A549 (cell line): ENCODE measurements around the gene TGM4.

Experiments
- CHD2 ChIP-seq: fragments of 150-350 bp; IDR thresholded peaks from 2 replicates; pipeline ENCODE4 v1.6.1; 2014; ENCODE audit warnings: low read length; ENCODE audit not compliant: partially characterized antibody
- CTCF ChIP-seq: fragments of >200 bp; sonication (Bioruptor Twin); formaldehyde crosslinking; IDR thresholded peaks from 3 replicates; pipeline ENCODE4 v1.5.1; 2016
- HOXA7 ChIP-seq: fragments of 250-450 bp; sonication (Bioruptor Pico); IDR thresholded peaks from 2 replicates; pipeline ENCODE4 v1.5.0; 2020; ENCODE audit warnings: mild to moderate bottlenecking, moderate library complexity
- JUNB ChIP-seq: fragments of >200 bp; sonication (Bioruptor Twin); formaldehyde crosslinking; IDR thresholded peaks from 2 replicates; pipeline ENCODE4 v1.6.1; 2016
- MYC ChIP-seq: IDR thresholded peaks from 2 replicates; pipeline ENCODE4 v1.6.1; 2012; ENCODE audit warnings: mild to moderate bottlenecking, inconsistent platforms, low read length, improper control_type of control experiment, borderline replicate concordance
- POLR2A ChIP-seq: IDR thresholded peaks from 2 replicates; pipeline ENCODE4 v1.6.1; 2012; ENCODE audit warnings: mild to moderate bottlenecking, low read length
- RAD21 ChIP-seq, 2 experiments: fragments of >200 bp in 1 of 2; sonication (Bioruptor Twin) in 1 of 2; formaldehyde crosslinking in 1 of 2; IDR thresholded peaks in 1 of 2; conservative IDR thresholded peaks in 1 of 2; 2 replicates in 1 of 2; 3 replicates in 1 of 2; pipeline ENCODE4 v1.6.1; 2012 to 2018; ENCODE audit warnings: inconsistent platforms in 1 of 2
- REST ChIP-seq: fragments of 200-600 bp; sonication (generic); IDR thresholded peaks from 2 replicates; pipeline ENCODE4 v1.6.1; 2016; ENCODE audit warnings: antibody characterized with exemption, mild to moderate bottlenecking, moderate library complexity
- ZC3H11A ChIP-seq: fragments of 450-650 bp; IDR thresholded peaks from 2 replicates; pipeline ENCODE4 v1.6.1; 2014; ENCODE audit warnings: antibody characterized with exemption, mild to moderate bottlenecking
- TF ChIP-seq, protein P1 (sequence below): IDR thresholded peaks from 2 replicates; pipeline ENCODE4 v1.6.1; 2012
- TF ChIP-seq, protein P2 (sequence below): fragments of 250-450 bp; sonication (Bioruptor Pico); IDR thresholded peaks from 2 replicates; pipeline ENCODE4 v1.5.0; 2021; ENCODE audit warnings: mild to moderate bottlenecking, moderate library complexity, borderline replicate concordance

DNA sequence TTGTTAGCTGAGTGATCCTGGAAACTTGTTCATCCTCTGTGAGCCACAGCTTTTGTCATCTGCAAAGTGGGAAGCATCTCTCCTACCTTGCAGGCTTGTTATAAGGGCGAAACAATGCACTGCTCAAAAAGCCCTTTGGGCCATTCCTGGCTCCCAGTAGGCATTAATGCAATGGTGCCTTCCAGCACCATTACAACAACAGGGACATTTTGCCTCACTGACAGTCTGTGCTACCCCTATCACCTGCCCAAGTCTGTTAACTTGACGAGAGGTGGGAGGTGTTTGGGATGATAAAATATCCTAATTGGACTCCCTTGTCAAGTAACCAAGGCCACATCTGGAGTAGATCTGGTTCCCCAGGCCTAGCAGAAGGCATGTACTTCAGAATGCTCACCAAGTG is 57.4 kb downstream of the TGM4 start:
- TF ChIP-seq CTCF (no peak), POLR2A (no peak), HOXA7 (CRISPR knock-in tag) (no peak), CHD2 (no peak), MYC (no peak), ZC3H11A (no peak), JUNB (no peak), RAD21 (conservative IDR thresholded peaks at IDR 0.05 in 1 of 2, IDR thresholded peaks at IDR 0.05 in 1 of 2) (no peak), REST (no peak)
- TF ChIP-seq, protein P1, sequence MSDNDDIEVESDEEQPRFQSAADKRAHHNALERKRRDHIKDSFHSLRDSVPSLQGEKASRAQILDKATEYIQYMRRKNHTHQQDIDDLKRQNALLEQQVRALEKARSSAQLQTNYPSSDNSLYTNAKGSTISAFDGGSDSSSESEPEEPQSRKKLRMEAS: no peak
- TF ChIP-seq, protein P2, sequence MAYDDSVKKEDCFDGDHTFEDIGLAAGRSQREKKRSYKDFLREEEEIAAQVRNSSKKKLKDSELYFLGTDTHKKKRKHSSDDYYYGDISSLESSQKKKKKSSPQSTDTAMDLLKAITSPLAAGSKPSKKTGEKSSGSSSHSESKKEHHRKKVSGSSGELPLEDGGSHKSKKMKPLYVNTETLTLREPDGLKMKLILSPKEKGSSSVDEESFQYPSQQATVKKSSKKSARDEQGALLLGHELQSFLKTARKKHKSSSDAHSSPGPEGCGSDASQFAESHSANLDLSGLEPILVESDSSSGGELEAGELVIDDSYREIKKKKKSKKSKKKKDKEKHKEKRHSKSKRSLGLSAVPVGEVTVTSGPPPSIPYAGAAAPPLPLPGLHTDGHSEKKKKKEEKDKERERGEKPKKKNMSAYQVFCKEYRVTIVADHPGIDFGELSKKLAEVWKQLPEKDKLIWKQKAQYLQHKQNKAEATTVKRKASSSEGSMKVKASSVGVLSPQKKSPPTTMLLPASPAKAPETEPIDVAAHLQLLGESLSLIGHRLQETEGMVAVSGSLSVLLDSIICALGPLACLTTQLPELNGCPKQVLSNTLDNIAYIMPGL: no peak
